Astrocyte of the cerebellum (primary cell): ENCODE measurements around the gene ACOT7.

Experiments
- DNase-seq: peaks from one replicate; pipeline ENCODE4 v3.0.0-alpha.2; 2011; ENCODE audit warnings: low read depth
- H3K4me3 ChIP-seq: 2 replicates; pipeline ENCODE4 v1.5.1; 2011; ENCODE audit warnings: mild to moderate bottlenecking, low read depth, low read length, moderate library complexity
- in situ Hi-C: cut with HindIII; loops from 2 replicates; pipeline ENCODE4 v1.10.0; 2017; ENCODE audit warnings: low sequenced_read_pairs
- TF ChIP-seq, protein P1 (sequence below): IDR thresholded peaks from 2 replicates; pipeline ENCODE4 v1.5.1; 2012; ENCODE audit warnings: low read length, low read depth, moderate library complexity, mild to moderate bottlenecking; ENCODE audit errors: missing control alignments

Gene ACOT7

DNA sequence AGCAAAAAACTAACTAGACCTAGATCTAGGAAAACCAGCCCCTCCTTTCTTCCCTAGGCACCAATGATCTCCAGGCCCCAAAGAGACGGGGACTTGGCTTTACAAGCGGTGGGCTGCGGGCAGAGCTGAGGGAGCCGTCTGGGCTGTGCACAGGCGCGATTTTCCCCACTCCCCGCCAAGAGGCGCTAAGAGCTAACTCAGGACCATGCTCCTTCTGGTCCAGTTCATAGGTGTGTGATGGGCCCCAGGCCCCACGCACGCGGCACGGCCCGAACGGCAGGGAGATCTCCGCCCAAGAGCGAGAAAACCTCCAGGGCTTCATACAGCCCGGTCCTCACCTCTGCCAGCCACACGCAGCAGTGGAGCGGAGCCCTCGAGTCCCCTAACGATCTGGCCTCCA lies 125.2 kb downstream of the ACOT7 start:
- no peak overlapping the region for H3K4me3 ChIP-seq

DNA sequence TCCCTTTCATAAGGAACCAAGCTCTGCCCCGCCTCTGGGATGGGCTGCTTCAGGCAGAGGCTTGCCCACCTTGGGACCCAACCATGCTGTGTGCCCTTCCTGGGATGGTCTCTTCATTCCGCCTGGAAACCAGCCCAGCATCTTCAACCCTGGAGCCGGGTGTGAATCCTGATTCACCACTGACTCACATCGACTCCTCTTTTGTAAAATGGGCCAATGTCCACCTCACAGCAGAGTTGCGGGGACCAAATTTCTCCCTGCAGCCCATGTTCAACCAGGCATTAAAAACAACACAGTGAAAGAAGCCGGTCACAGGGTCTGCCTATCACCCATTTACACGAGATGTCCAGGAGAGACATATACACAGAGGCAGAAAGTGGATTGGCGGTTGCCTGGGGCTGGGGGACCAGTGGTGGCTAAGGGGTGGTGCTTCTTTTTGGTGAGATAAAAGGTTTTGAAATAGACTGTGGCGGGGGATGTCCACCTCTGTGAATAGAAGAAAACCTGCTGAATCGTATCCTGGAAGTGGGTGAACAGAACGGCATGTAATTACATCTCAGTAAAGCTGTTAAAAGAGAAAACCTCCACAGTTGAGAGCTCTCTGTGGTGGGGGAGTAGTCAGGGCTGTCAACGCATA lies 125.8 kb downstream of the ACOT7 start:
- TF ChIP-seq, protein P1, sequence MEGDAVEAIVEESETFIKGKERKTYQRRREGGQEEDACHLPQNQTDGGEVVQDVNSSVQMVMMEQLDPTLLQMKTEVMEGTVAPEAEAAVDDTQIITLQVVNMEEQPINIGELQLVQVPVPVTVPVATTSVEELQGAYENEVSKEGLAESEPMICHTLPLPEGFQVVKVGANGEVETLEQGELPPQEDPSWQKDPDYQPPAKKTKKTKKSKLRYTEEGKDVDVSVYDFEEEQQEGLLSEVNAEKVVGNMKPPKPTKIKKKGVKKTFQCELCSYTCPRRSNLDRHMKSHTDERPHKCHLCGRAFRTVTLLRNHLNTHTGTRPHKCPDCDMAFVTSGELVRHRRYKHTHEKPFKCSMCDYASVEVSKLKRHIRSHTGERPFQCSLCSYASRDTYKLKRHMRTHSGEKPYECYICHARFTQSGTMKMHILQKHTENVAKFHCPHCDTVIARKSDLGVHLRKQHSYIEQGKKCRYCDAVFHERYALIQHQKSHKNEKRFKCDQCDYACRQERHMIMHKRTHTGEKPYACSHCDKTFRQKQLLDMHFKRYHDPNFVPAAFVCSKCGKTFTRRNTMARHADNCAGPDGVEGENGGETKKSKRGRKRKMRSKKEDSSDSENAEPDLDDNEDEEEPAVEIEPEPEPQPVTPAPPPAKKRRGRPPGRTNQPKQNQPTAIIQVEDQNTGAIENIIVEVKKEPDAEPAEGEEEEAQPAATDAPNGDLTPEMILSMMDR: no peak
- H3K4me3 ChIP-seq: no peak overlapping the region
- in situ Hi-C loops: no loop called here
- no peak for DNase-seq

More for the DNA sequence above, 125.2 kb downstream of the ACOT7 start:
- no peak for DNase-seq
- TF ChIP-seq, protein P1: peak; percentile 13
- in situ Hi-C loops: no loop called here

DNA sequence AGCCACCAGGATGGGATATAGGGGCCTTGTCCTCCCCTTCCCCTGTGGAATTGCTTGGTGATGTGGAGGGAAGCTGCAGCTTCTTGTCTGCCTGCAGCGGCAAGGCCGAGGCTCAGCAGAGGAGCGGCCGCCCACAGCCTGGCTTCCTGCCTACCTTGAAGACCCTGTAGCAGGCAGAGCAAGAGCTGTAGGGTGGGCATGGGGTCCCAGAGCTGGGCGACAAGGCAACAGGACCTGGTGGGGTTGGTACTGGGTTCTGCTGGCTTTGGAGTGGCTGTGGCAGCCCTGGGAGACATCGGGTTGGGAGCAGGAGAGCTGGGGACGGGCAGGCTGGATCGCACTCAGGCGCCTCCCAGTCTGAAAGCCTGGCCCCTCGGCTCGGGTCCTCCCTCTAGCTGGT lies 126.9 kb downstream of the ACOT7 start:
- TF ChIP-seq, protein P1: no peak
- in situ Hi-C loops: no loop called here
- no peak overlapping the region for H3K4me3 ChIP-seq
- no peak for DNase-seq

DNA sequence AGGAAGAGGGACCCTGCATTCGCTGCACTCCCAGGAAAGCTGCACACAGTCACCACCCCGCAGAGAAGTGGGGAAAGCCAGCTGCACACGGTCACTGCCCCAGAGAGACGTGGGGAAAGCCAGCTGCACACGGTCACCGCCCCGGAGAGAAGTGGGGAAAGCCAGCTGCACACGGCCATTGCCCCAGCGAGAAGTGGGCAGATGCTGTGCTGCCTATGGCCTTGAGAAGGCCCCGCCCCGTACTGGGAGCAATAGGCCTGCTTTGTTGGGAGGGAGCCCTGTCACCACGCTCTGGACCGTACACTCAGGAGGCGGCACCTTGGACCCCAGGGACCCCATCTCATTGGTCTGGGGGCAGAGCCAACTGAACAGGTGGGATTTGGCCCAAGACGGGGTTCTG lies 128.4 kb downstream of the ACOT7 start:
- DNase-seq: no peak
- in situ Hi-C loops: no loop called here

DNA sequence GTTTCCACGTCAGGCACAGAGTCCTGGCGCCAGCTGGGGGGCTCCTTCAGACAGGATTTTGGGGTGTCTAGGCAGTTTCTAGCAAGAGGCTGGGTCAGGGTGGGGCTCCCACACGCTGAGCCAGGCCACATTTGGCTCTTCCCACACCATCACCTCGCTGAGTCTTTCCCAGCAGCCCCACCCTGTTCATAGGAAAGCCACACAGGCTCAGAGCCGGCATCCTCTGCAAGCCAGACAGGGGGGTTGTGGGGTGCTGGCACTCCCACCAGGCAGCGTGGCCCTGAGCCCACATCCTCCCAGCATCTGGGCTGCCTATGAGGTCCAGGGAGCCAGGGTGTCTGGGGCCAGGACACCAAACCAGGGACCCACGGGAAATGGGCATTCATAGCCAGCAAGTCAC lies 129.9 kb downstream of the ACOT7 start:
- in situ Hi-C loops: loop anchor here (5.0 kb wide), 1 partner anchor 69 kb away; no protein-coding TSS in a partner anchor
- TF ChIP-seq, protein P1: no peak
- no peak overlapping the region for H3K4me3 ChIP-seq
- DNase-seq: no peak

More for the DNA sequence above, 128.4 kb downstream of the ACOT7 start:
- H3K4me3 ChIP-seq: no peak overlapping the region
- TF ChIP-seq, protein P1: no peak

DNA sequence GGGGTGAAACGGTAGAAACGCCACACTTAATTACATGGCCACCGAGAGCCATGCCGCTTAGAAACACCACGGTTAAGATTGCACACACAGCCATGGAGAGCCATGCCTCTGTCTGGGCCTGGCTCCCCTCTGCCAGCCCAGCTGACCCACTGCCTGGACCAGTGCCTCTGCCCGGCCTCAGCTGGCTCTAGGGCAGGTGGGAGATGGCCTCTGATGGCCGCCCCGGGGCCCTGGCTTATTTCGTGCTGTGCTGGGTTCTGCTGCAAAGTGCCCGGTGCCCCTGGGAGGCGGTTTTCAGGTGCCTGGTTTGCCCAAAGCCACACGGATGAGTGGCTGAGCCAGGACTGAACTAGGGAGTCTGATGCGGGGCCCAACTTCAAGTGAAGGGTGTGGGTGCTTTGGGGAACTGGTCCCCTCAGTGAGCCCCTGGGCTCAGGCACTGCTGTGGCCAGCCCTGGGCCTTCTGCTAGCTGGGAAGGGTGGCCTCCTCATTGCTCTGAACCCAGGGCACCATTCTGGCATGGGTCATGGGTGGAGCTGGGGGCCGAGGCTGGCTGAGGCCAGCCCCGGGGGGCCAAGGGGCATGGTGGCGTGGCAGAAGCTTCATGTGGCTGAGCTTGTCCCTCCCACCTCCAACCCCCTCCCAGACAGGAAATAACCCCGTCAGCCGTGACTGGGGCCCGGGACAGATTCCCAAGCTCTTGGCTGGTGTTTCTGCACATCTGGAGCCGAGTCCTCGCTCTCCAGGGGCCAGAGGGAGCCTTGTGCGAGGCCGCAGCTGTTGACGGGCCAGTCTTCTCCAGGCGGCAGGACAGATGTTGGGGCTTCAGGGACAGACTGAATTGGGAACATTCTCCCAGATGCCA lies 130.8 kb downstream of the ACOT7 start:
- H3K4me3 ChIP-seq: no peak overlapping the region
- in situ Hi-C loops: loop anchor here (5.0 kb wide), 1 partner anchor 70 kb away; no protein-coding TSS in a partner anchor
- TF ChIP-seq, protein P1: no peak
- DNase-seq: no peak
